Breast epithelium (tissue), 4 donors: Measurements from ENCODE around the gene DNAJB13. TPM values are rescaled to one million over a fixed set of nuclear protein-coding genes. Genes with fewer than 3 reads are reported as not detected.

Experiments used
- DNase-seq, 2 donors: peaks; one replicate each; pipeline ENCODE4 v3.0.0-alpha.2; 2019; ENCODE audit warnings: low spot score in 2 of 2
- H3K27ac ChIP-seq, 2 donors: fragments of 200-600 bp; sonication (generic) in 1 of 2; one replicate each; pipeline ENCODE4 v1.5.1; 2016 to 2019; ENCODE audit warnings: mild to moderate bottlenecking in 1 of 2
- H3K27me3 ChIP-seq, 2 donors: fragments of 200-600 bp; sonication (generic) in 1 of 2; one replicate each; pipeline versions ENCODE4 v1.5.1 to v1.6.0; 2017 to 2019; ENCODE audit warnings: control low read depth in 1 of 2, mild to moderate bottlenecking in 1 of 2
- H3K36me3 ChIP-seq: fragments of 200-600 bp; one replicate; pipeline ENCODE4 v1.5.1; 2019
- H3K4me1 ChIP-seq, 2 donors: fragments of 200-600 bp; sonication (generic); one replicate each; pipeline ENCODE4 v1.5.1; 2016 to 2019; ENCODE audit warnings: control low read depth in 1 of 2
- H3K4me3 ChIP-seq, 3 donors: fragments of 200-600 bp; sonication (generic); 1 replicate in 2 of 3; 2 replicates in 1 of 3; pipeline ENCODE4 v1.5.1; 2016 to 2019; ENCODE audit warnings: mild to moderate bottlenecking in 3 of 3, moderate library complexity in 2 of 3
- H3K9me3 ChIP-seq, 2 donors: fragments of 200-600 bp; sonication (generic) in 1 of 2; one replicate each; pipeline ENCODE4 v1.5.1; 2016 to 2019; ENCODE audit warnings: control low read depth in 1 of 2
- CTCF ChIP-seq, 3 donors: fragments of 450-650 bp; IDR thresholded peaks; one replicate each; pipeline ENCODE4 v1.5.1; 2016 to 2017; ENCODE audit warnings: antibody characterized with exemption in 3 of 3, mild to moderate bottlenecking in 3 of 3, moderate library complexity in 3 of 3
- POLR2A ChIP-seq: fragments of 450-650 bp; IDR thresholded peaks from one replicate; pipeline ENCODE4 v1.6.1; 2016; ENCODE audit warnings: antibody characterized with exemption, mild to moderate bottlenecking, moderate library complexity
- POLR2AphosphoS5 ChIP-seq, 3 donors: sonication (generic); formaldehyde crosslinking; IDR thresholded peaks; one replicate each; pipeline ENCODE4 v1.6.1; 2017; ENCODE audit warnings: antibody characterized with exemption in 3 of 3
- intact Hi-C: fragments of 100-400 bp; cut with DNase I; formaldehyde crosslinking; loops from one replicate; pipeline ENCODE4 v1.15.1; 2023; ENCODE audit warnings: low total_unique reads
- total RNA-seq, 3 donors: library from RNA; depleted of rRNA; stranded (reverse); fragments of >200 nt; gene quantifications; one replicate each; pipeline ENCODE4 v1.1.0, GENCODE V29; 2016

Gene DNAJB13
- total RNA-seq, 3 donors from 2014 or later = not detected

DNA sequence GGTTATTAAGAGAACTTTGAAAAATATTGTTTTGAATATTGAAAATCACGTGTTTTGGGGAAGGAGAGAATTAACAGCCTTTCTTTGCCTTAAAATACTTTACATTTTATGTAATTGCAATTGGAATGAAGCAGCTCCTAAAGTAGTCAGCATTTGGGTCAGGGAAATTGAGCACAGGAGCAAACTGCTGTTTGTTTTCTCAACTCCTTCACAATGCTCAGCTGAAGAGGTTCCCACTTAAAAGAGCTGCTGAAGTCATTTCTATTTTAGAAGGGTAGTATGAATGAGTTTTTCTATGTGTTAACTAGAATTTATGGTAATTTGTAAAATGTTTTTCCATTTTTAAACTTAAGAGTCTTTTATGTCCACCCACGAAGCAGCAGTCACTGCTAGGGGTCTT lies 39.9 kb downstream of the DNAJB13 start:
- no peaks in the 10 kb centered on the region for H3K36me3 ChIP-seq
- intact Hi-C loops = no loop called here
- no peak for TF ChIP-seq CTCF (IDR thresholded peaks at IDR 0.05)
- no peak for TF ChIP-seq POLR2AphosphoS5 (IDR thresholded peaks at IDR 0.05)
- TF ChIP-seq POLR2A = no peak
- H3K4me3 ChIP-seq = no peak overlapping the region
- H3K27ac ChIP-seq = no peak overlapping the region
- no peak for DNase-seq
- no peaks in the 10 kb centered on the region for H3K27me3 ChIP-seq
- no peaks in the 10 kb centered on the region for H3K4me1 ChIP-seq
- no peaks in the 10 kb centered on the region for H3K9me3 ChIP-seq

- Histone ChIP-seq H3K36me3 (no peaks in the 10 kb centered on the region), H3K4me1 (no peaks in the 10 kb centered on the region), H3K27me3 (no peaks in the 10 kb centered on the region), H3K27ac (no peak overlapping the region), H3K4me3 (no peak overlapping the region), H3K9me3 (no peaks in the 10 kb centered on the region)
- TF ChIP-seq POLR2AphosphoS5 (IDR thresholded peaks at IDR 0.05) = no peak
- TF ChIP-seq POLR2A = no peak
- no peak for TF ChIP-seq CTCF (IDR thresholded peaks at IDR 0.05)
- no peak for DNase-seq
- intact Hi-C loops = no loop called here
Measured at GRCh38 chr11:73991471-73992006, 40.7 kb downstream of the DNAJB13 start.

- no peak for DNase-seq
- Histone ChIP-seq H3K4me3 (no peak overlapping the region), H3K27me3 (no peaks in the 10 kb centered on the region), H3K4me1 (no peaks in the 10 kb centered on the region), H3K27ac (no peak overlapping the region), H3K36me3 (no peaks in the 10 kb centered on the region), H3K9me3 (no peaks in the 10 kb centered on the region)
- intact Hi-C loops = no loop called here
- TF ChIP-seq CTCF (IDR thresholded peaks at IDR 0.05) (no peak), POLR2A (no peak), POLR2AphosphoS5 (IDR thresholded peaks at IDR 0.05) (no peak)
Measured at GRCh38 chr11:73995247-73995646, 44.4 kb downstream of the DNAJB13 start.

DNA sequence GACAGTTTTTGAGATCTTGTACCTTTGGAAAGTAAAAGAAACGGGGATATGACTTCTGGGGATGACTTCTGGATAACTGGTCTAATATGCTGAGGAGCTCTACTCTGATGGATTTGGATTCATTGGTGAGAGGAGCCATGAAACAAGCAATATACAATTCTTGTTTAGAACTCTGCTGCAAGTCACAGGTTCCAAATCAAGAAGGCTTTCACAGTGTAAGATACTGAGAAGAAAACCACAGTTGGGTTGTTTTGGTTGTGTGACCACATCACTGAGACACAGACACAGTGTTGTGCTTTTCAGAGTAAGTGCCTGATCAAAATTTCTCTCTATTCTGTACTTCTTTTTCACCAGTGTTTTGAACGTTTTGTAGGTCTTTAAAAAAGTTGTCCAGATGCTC lies 44.9 kb downstream of the DNAJB13 start:
- Histone ChIP-seq H3K9me3 (no peaks in the 10 kb centered on the region), H3K4me1 (no peaks in the 10 kb centered on the region), H3K27ac (no peak overlapping the region), H3K4me3 (no peak overlapping the region), H3K27me3 (no peaks in the 10 kb centered on the region), H3K36me3 (no peaks in the 10 kb centered on the region)
- DNase-seq = no peak
- intact Hi-C loops = no loop called here
- TF ChIP-seq CTCF (IDR thresholded peaks at IDR 0.05) (no peak), POLR2AphosphoS5 (IDR thresholded peaks at IDR 0.05) (no peak), POLR2A (no peak)

DNA sequence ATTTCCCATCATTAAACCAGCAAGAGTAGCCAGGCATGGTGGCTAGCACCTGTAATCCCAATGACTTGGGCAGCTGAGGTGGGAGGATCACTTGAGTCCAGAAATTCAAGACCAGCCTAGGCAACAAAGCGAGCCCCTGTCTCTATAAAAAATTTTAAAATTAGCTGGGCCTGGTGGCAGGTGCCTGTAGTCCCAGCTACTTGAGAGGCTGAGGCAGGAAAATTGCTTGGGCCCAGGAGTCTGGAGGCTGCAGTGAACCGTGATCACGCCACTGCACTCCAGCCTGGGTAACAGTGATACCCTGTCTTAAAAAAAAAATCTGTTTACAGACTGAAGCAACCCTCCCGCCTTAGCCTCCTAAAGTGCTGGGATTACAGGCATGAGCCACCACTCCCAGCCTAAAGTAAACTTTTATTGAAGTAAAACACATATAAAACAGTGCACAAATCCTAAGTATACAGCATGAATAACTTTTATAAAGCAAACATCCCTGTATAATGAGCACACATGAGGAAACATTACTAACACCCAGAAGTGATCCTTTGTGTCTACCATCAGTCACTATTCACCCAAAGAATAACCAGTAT lies 45.4 kb downstream of the DNAJB13 start:
- TF ChIP-seq CTCF (IDR thresholded peaks at IDR 0.05) (no peak), POLR2A (no peak), POLR2AphosphoS5 (IDR thresholded peaks at IDR 0.05) (no peak)
- Histone ChIP-seq H3K9me3 (no peaks in the 10 kb centered on the region), H3K4me1 (no peaks in the 10 kb centered on the region), H3K27me3 (no peaks in the 10 kb centered on the region), H3K36me3 (no peaks in the 10 kb centered on the region), H3K4me3 (no peak overlapping the region), H3K27ac (no peak overlapping the region)
- no peak for DNase-seq
- intact Hi-C loops = no loop called here
